MM.1S (cell line): Measurements from ENCODE around the gene C10orf90.

Experiments used
- DNase-seq: peaks from one replicate; pipeline ENCODE4 v3.0.0-alpha.2; 2015
- H2AFZ ChIP-seq: fragments of 300-600 bp; sonication (generic); 2 replicates; pipeline ENCODE4 v1.6.0; 2016; ENCODE audit warnings: antibody characterized with exemption, low read length
- H3F3A ChIP-seq: fragments of 300-600 bp; sonication (generic); 2 replicates; pipeline ENCODE4 v1.6.1; 2016; ENCODE audit warnings: mild to moderate bottlenecking, antibody characterized with exemption, low read length, moderate library complexity, mixed read lengths; ENCODE audit not compliant: insufficient read depth
- H3K27ac ChIP-seq: fragments of 300-600 bp; sonication (generic); 2 replicates; pipeline ENCODE4 v1.5.1; 2016; ENCODE audit warnings: mild to moderate bottlenecking, low read length
- H3K27me3 ChIP-seq: fragments of 300-600 bp; sonication (generic); replicated peaks from 2 replicates; pipeline ENCODE4 v1.6.0; 2016; ENCODE audit warnings: low read length; ENCODE audit not compliant: insufficient read depth
- H3K36me3 ChIP-seq: fragments of 300-600 bp; sonication (generic); replicated peaks from 2 replicates; pipeline ENCODE4 v1.6.1; 2016; ENCODE audit warnings: mild to moderate bottlenecking, low read length, mixed read lengths; ENCODE audit not compliant: insufficient read depth
- H3K4me1 ChIP-seq: fragments of 300-600 bp; sonication (generic); 2 replicates; pipeline ENCODE4 v1.6.1; 2016; ENCODE audit warnings: low read length, mixed read lengths
- H3K4me2 ChIP-seq: fragments of 300-600 bp; sonication (generic); 2 replicates; pipeline ENCODE4 v1.6.0; 2016; ENCODE audit warnings: low read depth, low read length
- H3K4me3 ChIP-seq: fragments of 300-600 bp; sonication (generic); 2 replicates; pipeline ENCODE4 v1.5.1; 2016; ENCODE audit warnings: low read length, mixed read lengths
- H3K79me2 ChIP-seq: fragments of 300-600 bp; sonication (generic); 2 replicates; pipeline ENCODE4 v1.6.1; 2016; ENCODE audit warnings: mixed run types, low read length, mixed read lengths
- H3K9ac ChIP-seq: fragments of 300-600 bp; sonication (generic); 2 replicates; pipeline ENCODE4 v1.6.1; 2016; ENCODE audit warnings: low read length, mixed read lengths
- H3K9me2 ChIP-seq: fragments of 300-600 bp; sonication (generic); replicated peaks from 2 replicates; pipeline ENCODE4 v1.6.1; 2016; ENCODE audit warnings: mild to moderate bottlenecking, low read length, mixed read lengths; ENCODE audit not compliant: insufficient read depth
- H3K9me3 ChIP-seq: fragments of 300-600 bp; sonication (generic); replicated peaks from 2 replicates; pipeline ENCODE4 v1.6.1; 2016; ENCODE audit warnings: mild to moderate bottlenecking, low read length, mixed read lengths; ENCODE audit not compliant: insufficient read depth
- H4K20me1 ChIP-seq: fragments of 300-600 bp; sonication (generic); 2 replicates; pipeline ENCODE4 v1.6.1; 2016; ENCODE audit warnings: mild to moderate bottlenecking, low read length, moderate library complexity, mixed read lengths; ENCODE audit not compliant: insufficient read depth
- EZH2 ChIP-seq: fragments of 300-600 bp; sonication (generic); optimal IDR thresholded peaks from 2 replicates; pipeline ENCODE3; 2017; ENCODE audit warnings: low read depth, mild to moderate bottlenecking, antibody characterized with exemption, low read length, mixed read lengths
- EZH2phosphoT487 ChIP-seq: fragments of 300-600 bp; sonication (generic); IDR thresholded peaks from 2 replicates; pipeline ENCODE4 v1.6.1; 2018; ENCODE audit warnings: antibody characterized with exemption, low read length
- TF ChIP-seq, protein P1 (sequence below): fragments of 300-600 bp; sonication (generic); IDR thresholded peaks from 2 replicates; pipeline ENCODE4 v1.5.1; 2016; ENCODE audit warnings: antibody characterized with exemption, low read length, mixed read lengths

The C10orf90 gene

GRCh38 chr10:126675656-126676438 lies 5.4 kb upstream of the C10orf90 start:
- Histone ChIP-seq H4K20me1 (no peaks in the 10 kb centered on the region), H3K9me3 (no peaks in the 10 kb centered on the region), H3K79me2 (no peaks in the 10 kb centered on the region), H2AFZ (no peak overlapping the region), H3K4me1 (no peaks in the 10 kb centered on the region), H3K4me3 (no peak overlapping the region), H3K9me2 (no peaks in the 10 kb centered on the region), H3K27ac (no peak overlapping the region), H3K27me3 (no peaks in the 10 kb centered on the region), H3K4me2 (no peak overlapping the region), H3F3A (no peaks in the 10 kb centered on the region), H3K9ac (no peak overlapping the region), H3K36me3 (no peaks in the 10 kb centered on the region)
- no peak for DNase-seq
- TF ChIP-seq EZH2phosphoT487 (no peak), EZH2 (no peak)
- TF ChIP-seq, protein P1, sequence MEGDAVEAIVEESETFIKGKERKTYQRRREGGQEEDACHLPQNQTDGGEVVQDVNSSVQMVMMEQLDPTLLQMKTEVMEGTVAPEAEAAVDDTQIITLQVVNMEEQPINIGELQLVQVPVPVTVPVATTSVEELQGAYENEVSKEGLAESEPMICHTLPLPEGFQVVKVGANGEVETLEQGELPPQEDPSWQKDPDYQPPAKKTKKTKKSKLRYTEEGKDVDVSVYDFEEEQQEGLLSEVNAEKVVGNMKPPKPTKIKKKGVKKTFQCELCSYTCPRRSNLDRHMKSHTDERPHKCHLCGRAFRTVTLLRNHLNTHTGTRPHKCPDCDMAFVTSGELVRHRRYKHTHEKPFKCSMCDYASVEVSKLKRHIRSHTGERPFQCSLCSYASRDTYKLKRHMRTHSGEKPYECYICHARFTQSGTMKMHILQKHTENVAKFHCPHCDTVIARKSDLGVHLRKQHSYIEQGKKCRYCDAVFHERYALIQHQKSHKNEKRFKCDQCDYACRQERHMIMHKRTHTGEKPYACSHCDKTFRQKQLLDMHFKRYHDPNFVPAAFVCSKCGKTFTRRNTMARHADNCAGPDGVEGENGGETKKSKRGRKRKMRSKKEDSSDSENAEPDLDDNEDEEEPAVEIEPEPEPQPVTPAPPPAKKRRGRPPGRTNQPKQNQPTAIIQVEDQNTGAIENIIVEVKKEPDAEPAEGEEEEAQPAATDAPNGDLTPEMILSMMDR, result no peak

DNA sequence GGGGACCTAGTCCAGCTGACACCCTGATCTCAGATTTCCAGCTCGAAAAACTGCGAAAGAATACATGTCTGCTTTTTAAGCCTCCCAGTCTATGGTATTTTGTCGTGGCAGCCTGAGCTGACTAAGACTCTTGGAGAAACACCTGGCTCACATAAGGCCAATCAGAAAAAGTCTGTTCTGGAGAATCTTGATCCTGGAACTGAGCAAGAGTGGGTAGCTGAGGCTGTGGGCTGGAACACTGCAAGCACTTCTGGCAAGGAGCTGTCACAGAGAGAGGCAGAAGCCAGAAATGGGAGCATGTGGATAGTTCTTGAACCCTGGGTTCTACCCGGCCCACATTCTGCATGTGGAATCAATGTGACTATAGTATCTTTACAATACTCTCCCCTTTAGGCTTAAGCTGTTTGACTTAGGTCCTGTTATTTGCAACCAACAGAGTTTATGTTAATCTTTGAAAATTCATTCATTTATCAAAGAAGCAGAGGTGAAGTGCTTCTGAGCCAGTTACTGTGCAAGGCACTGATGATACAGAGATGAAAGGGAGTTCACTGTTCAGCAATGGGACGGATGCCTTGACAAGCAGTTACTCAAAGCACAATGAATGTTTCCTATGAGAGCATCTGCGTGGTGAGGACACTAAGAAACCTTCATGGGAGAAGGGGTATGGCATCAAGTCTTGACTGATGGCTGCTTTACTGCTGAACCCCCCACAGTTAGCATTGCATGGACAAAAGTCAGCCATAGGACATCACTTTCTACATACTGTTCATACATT lies 4.4 kb upstream of the C10orf90 start:
- H3K9me2 ChIP-seq, result no peaks in the 10 kb centered on the region
- H3K79me2 ChIP-seq, result no peaks in the 10 kb centered on the region
- no peaks in the 10 kb centered on the region for H3K9me3 ChIP-seq
- no peaks in the 10 kb centered on the region for H3K36me3 ChIP-seq
- no peaks in the 10 kb centered on the region for H3K27me3 ChIP-seq
- H3K4me1 ChIP-seq, result no peaks in the 10 kb centered on the region
- H3K27ac ChIP-seq, result no peak overlapping the region
- H2AFZ ChIP-seq, result no peak overlapping the region
- H3K4me2 ChIP-seq, result no peak overlapping the region
- no peak overlapping the region for H3K9ac ChIP-seq
- no peaks in the 10 kb centered on the region for H4K20me1 ChIP-seq
- TF ChIP-seq EZH2phosphoT487, result no peak
- no peak for TF ChIP-seq EZH2
- TF ChIP-seq, protein P1, result no peak
- H3K4me3 ChIP-seq, result no peak overlapping the region
- no peak for DNase-seq
- H3F3A ChIP-seq, result no peaks in the 10 kb centered on the region

DNA sequence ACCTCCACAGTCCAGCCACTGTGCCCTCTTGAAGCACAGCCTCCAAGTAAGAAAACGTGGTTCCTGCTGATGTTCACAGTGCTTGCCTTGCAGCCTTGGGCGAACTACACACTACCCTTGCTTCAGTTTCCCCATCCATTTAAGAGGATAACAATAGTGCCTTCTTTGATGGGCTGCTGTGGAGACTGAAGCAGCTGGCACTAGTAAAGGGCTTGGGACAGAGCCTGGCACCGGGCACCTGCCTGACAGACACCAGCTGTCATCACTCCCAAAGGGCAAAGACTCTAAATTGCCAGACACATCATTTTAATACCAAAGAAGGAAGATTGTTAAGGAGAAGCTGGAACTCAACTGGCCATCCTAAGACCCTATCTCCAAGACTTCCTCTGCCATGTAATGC lies 3.1 kb upstream of the C10orf90 start:
- Histone ChIP-seq H3K27ac (no peak overlapping the region), H3K9me3 (no peaks in the 10 kb centered on the region), H2AFZ (no peak overlapping the region), H3K9me2 (no peaks in the 10 kb centered on the region), H3F3A (no peaks in the 10 kb centered on the region), H3K9ac (no peak overlapping the region), H3K79me2 (no peaks in the 10 kb centered on the region), H4K20me1 (no peaks in the 10 kb centered on the region), H3K4me1 (no peaks in the 10 kb centered on the region), H3K36me3 (no peaks in the 10 kb centered on the region), H3K27me3 (no peaks in the 10 kb centered on the region), H3K4me3 (no peak overlapping the region), H3K4me2 (no peak overlapping the region)
- no peak for DNase-seq
- TF ChIP-seq, protein P1, result no peak
- TF ChIP-seq EZH2phosphoT487 (no peak), EZH2 (no peak)
